22Rv1 (cell line): ENCODE measurements around the gene MFAP4.

Source experiments
- H3K27ac ChIP-seq: fragments of 450-650 bp; 2 replicates; pipeline ENCODE4 v1.5.1; 2017
- CTCF ChIP-seq: fragments of 450-650 bp; IDR thresholded peaks from 2 replicates; pipeline ENCODE4 v1.5.1; 2017; ENCODE audit warnings: mild to moderate bottlenecking
- ZFX ChIP-seq: fragments of 450-650 bp; IDR thresholded peaks from 2 replicates; pipeline ENCODE4 v1.6.1; 2017; ENCODE audit warnings: antibody characterized with exemption, borderline replicate concordance

MFAP4 gene

GRCh38 chr17:19421926-19422325 lies 34.9 kb upstream of the MFAP4 start:
- no peak for TF ChIP-seq CTCF
- TF ChIP-seq ZFX, result no peak
- H3K27ac ChIP-seq, result no peak overlapping the region

GRCh38 chr17:19421219-19421618 lies 34.2 kb upstream of the MFAP4 start:
- TF ChIP-seq CTCF (no peak), ZFX (no peak)

GRCh38 chr17:19418251-19418992 lies 31.4 kb upstream of the MFAP4 start:
- no peak overlapping the region for H3K27ac ChIP-seq
- TF ChIP-seq ZFX (no peak), CTCF (no peak)

More at GRCh38 chr17:19421219-19421618, 34.2 kb upstream of the MFAP4 start:
- H3K27ac ChIP-seq, result no peak overlapping the region

- H3K27ac ChIP-seq, result no peak overlapping the region
- TF ChIP-seq ZFX (no peak), CTCF (no peak)
These were observed 30.6 kb upstream of the MFAP4 start for GRCh38 chr17:19417611-19418010.

GRCh38 chr17:19415806-19416775 lies 29.1 kb upstream of the MFAP4 start:
- TF ChIP-seq CTCF (no peak), ZFX (no peak)
- no peak overlapping the region for H3K27ac ChIP-seq

- H3K27ac ChIP-seq, result no peak overlapping the region
- no peak for TF ChIP-seq ZFX
- TF ChIP-seq CTCF, result no peak
These were observed 28.3 kb upstream of the MFAP4 start for GRCh38 chr17:19415311-19415710.
